Measurements from ENCODE around the gene TCP11L2.

- no peak for TF ChIP-seq POLR2A (IDR thresholded peaks at IDR 0.05; ENCODE audit: low read length)
- no peak for TF ChIP-seq GATA1 (IDR thresholded peaks at IDR 0.05; ENCODE audit: low read depth, low read length)
These were observed 40.6 kb downstream of the TCP11L2 start for GRCh38 chr12:106343214-106343528.
